ENCODE results near the gene ATXN7L2. TPM values are rescaled to one million over a fixed set of nuclear protein-coding genes. Genes with fewer than 3 reads are reported as not detected.

The ATXN7L2 gene
- polyA plus RNA-seq, 3 donors: 1.1 to 3.6 (median 1.7) TPM

GRCh38 chr1:109502364-109502851 is 18.7 kb downstream of the ATXN7L2 start:
- Histone ChIP-seq H3K4me3 (replicated peaks in 1 of 3; ENCODE audit: low read depth in 2 of 3, low read length in 3 of 3) (no peak overlapping the region), H3K27me3 (ENCODE audit: control insufficient read depth in 2 of 2, insufficient read depth in 2 of 2, low read length in 2 of 2) (no peaks in the 10 kb centered on the region), H3K36me3 (replicated peaks in 1 of 2; ENCODE audit: control insufficient read depth in 1 of 2, insufficient read depth in 2 of 2, low read length in 2 of 2) (peaks cover 29 to 53% of the 10 kb centered on the region in 2 donors), H3K27ac (ENCODE audit: low read depth in 1 of 2, low read length in 2 of 2) (no peak overlapping the region), H3K4me1 (ENCODE audit: control insufficient read depth in 1 of 2, insufficient read depth in 2 of 2, low read length in 2 of 2) (peaks cover 5 to 8% of the 10 kb centered on the region in 2 donors), H2AFZ (ENCODE audit: insufficient read depth, low read depth, low read length, poor library complexity, severe bottlenecking) (no peak overlapping the region), H3K9ac (ENCODE audit: insufficient read depth, low read length, poor library complexity, severe bottlenecking) (no peak overlapping the region), H3K79me2 (ENCODE audit: insufficient read depth, low read length) (peaks cover 13% of the 10 kb centered on the region), H4K20me1 (ENCODE audit: insufficient read depth, low read length) (peaks cover 45% of the 10 kb centered on the region), H3K9me3 (replicated peaks in 1 of 2; ENCODE audit: control insufficient read depth in 1 of 2, insufficient read depth in 1 of 2, low read length in 2 of 2) (no peaks in the 10 kb centered on the region), H3K4me2 (replicated peaks; ENCODE audit: extremely low read depth, low read length, poor library complexity, severe bottlenecking) (no peak overlapping the region)
- no CpG with 5 or more reads among the region's 3 CpGs for WGBS (ENCODE audit: insufficient coverage)
- Mint-ChIP-seq H3K36me3 (peaks cover 37 to 48% of the 10 kb centered on the region in 2 donors), H3K4me3 (no peak overlapping the region), H3K9me3 (no peaks in the 10 kb centered on the region), H3K27ac (no peak overlapping the region), H3K27me3 (ENCODE audit: low read depth in 3 of 3) (peaks cover 0 to 5% (median 2%) of the 10 kb centered on the region in 3 donors), H3K4me1 (peaks cover 20% of the 10 kb centered on the region)
- no peak for DNase-seq
- intact Hi-C loops (cut with micrococcal nuclease): no loop called here
- no peak for TF ChIP-seq CTCF (IDR thresholded peaks at IDR 0.05)

- H3K4me2 ChIP-seq (replicated peaks; ENCODE audit: extremely low read depth, low read length, poor library complexity, severe bottlenecking): no peak overlapping the region
- no peak for DNase-seq
- H3K9me3 ChIP-seq (replicated peaks in 1 of 2; ENCODE audit: control insufficient read depth in 1 of 2, insufficient read depth in 1 of 2, low read length in 2 of 2): no peaks in the 10 kb centered on the region
- Mint-ChIP-seq H3K27me3 (ENCODE audit: low read depth in 3 of 3) (peaks cover 4 to 13% (median 13%) of the 10 kb centered on the region in 3 donors), H3K36me3 (peaks cover 30 to 34% of the 10 kb centered on the region in 2 donors), H3K4me3 (no peak overlapping the region), H3K4me1 (peaks cover 26% of the 10 kb centered on the region), H3K27ac (peak overlapping the region in 2 of 7 donors; percentile 12 to 69), H3K9me3 (no peaks in the 10 kb centered on the region)
- peaks cover 30% of the 10 kb centered on the region for H4K20me1 ChIP-seq (ENCODE audit: insufficient read depth, low read length)
- H2AFZ ChIP-seq (ENCODE audit: insufficient read depth, low read depth, low read length, poor library complexity, severe bottlenecking): no peak overlapping the region
- 100% methylated on average over 3 of the region's 5 CpGs for WGBS (ENCODE audit: insufficient coverage)
- peaks cover 0 to 7% of the 10 kb centered on the region in 2 donors for H3K27me3 ChIP-seq (ENCODE audit: control insufficient read depth in 2 of 2, insufficient read depth in 2 of 2, low read length in 2 of 2)
- intact Hi-C loops (cut with micrococcal nuclease): no loop called here
- H3K36me3 ChIP-seq (replicated peaks in 1 of 2; ENCODE audit: control insufficient read depth in 1 of 2, insufficient read depth in 2 of 2, low read length in 2 of 2): peaks cover 16 to 38% of the 10 kb centered on the region in 2 donors
- peaks cover 2% of the 10 kb centered on the region for H3K79me2 ChIP-seq (ENCODE audit: insufficient read depth, low read length)
- TF ChIP-seq CTCF (IDR thresholded peaks at IDR 0.05): no peak
- H3K27ac ChIP-seq (ENCODE audit: low read depth in 1 of 2, low read length in 2 of 2): no peak overlapping the region
- H3K4me1 ChIP-seq (ENCODE audit: control insufficient read depth in 1 of 2, insufficient read depth in 2 of 2, low read length in 2 of 2): peaks cover 7 to 10% of the 10 kb centered on the region in 2 donors
- no peak overlapping the region for H3K9ac ChIP-seq (ENCODE audit: insufficient read depth, low read length, poor library complexity, severe bottlenecking)
- H3K4me3 ChIP-seq (replicated peaks in 1 of 3; ENCODE audit: low read depth in 2 of 3, low read length in 3 of 3): no peak overlapping the region
These were observed 20.2 kb downstream of the ATXN7L2 start for GRCh38 chr1:109503935-109504334.

Measured in CD14-positive monocyte (primary cell).